ENCODE measurements around the gene ZIC5.

Gene ZIC5

GRCh38 chr13:99930925-99931324 lies 40.6 kb downstream of the ZIC5 start:
- no peak for DNase-seq

GRCh38 chr13:99929866-99930265 lies 41.7 kb downstream of the ZIC5 start:
- no peak for DNase-seq

- DNase-seq = no peak
Observed at GRCh38 chr13:99926014-99926731, 45.4 kb downstream of the ZIC5 start.

- DNase-seq = no peak
Observed at GRCh38 chr13:99923877-99924582, 47.5 kb downstream of the ZIC5 start.

GRCh38 chr13:99922631-99923404 lies 48.7 kb downstream of the ZIC5 start:
- no peak for DNase-seq

GRCh38 chr13:99919132-99919531 lies 52.4 kb downstream of the ZIC5 start:
- DNase-seq = no peak

- no peak for DNase-seq
Observed at GRCh38 chr13:99916366-99917103, 55.0 kb downstream of the ZIC5 start.

- no peak for DNase-seq
Observed at GRCh38 chr13:99913167-99913566, 58.4 kb downstream of the ZIC5 start.
